NCI-H1105 (cell line): Measurements from ENCODE around the gene ASPSCR1.

Experiments
- DNase-seq: peaks from one replicate; lab custom pipeline; 2025; lab: John Stamatoyannopoulos, UW

Gene ASPSCR1

GRCh38 chr17:81977211-81977808 is at the start of gene ASPSCR1:
ASPSCR1 (plus strand) TSS chr17:81977629; CDS start chr17:81977647, 18 bp downstream.
- peak; percentile 73 for DNase-seq

GRCh38 chr17:81927653-81928543 is 49.5 kb upstream of the ASPSCR1 start, which contains the start of gene MAFG:
MAFG (minus strand) TSS chr17:81927735; CDS start chr17:81923185, 4,550 bp downstream.
- DNase-seq, result peak; percentile 93

GRCh38 chr17:81928544-81929252 is 48.7 kb upstream of the ASPSCR1 start:
- no peak for DNase-seq

- DNase-seq, result no peak
Observed at GRCh38 chr17:81929253-81930141, 47.9 kb upstream of the ASPSCR1 start.

GRCh38 chr17:81930142-81931125 is 47.0 kb upstream of the ASPSCR1 start:
- no peak for DNase-seq

- no peak for DNase-seq
Observed at GRCh38 chr17:81931189-81931556, 46.3 kb upstream of the ASPSCR1 start.

GRCh38 chr17:81931557-81932332 is 45.7 kb upstream of the ASPSCR1 start:
- no peak for DNase-seq

GRCh38 chr17:81932333-81932983 is 45.0 kb upstream of the ASPSCR1 start:
- no peak for DNase-seq

- DNase-seq, result no peak
Observed at GRCh38 chr17:81933178-81933699, 44.2 kb upstream of the ASPSCR1 start.

GRCh38 chr17:81934098-81934757 is 43.2 kb upstream of the ASPSCR1 start:
- no peak for DNase-seq

- no peak for DNase-seq
Observed at GRCh38 chr17:81934850-81935708, 42.4 kb upstream of the ASPSCR1 start.

GRCh38 chr17:81935709-81936084 is 41.7 kb upstream of the ASPSCR1 start:
- DNase-seq, result no peak

- no peak for DNase-seq
Observed at GRCh38 chr17:81939218-81939617, 38.2 kb upstream of the ASPSCR1 start.

- no peak for DNase-seq
Observed at GRCh38 chr17:81939881-81940385, 37.5 kb upstream of the ASPSCR1 start.

- DNase-seq, result no peak
Observed at GRCh38 chr17:81940538-81941483, 36.6 kb upstream of the ASPSCR1 start.
